K562 (cell line): ENCODE measurements around the gene LRRC58. TPM values are rescaled to one million over a fixed set of nuclear protein-coding genes. Genes with fewer than 3 reads are reported as not detected.

ENCODE experiments used
- ATAC-seq: fragments of 200-7000 bp; cut with Tn5 transposase; 3 replicates; pipeline ENCODE4 v1.9.1; 2020; ENCODE audit warnings: moderate library complexity
- BruUV-seq: library from RNA; stranded (reverse); fragments of 400-500 nt; replicated peaks from 2 replicates; lab custom pipeline; 2021; lab: Mats Ljungman, UMichigan
- CTCF ChIA-PET: fragments of 300-600 bp; formaldehyde crosslinking; extraction: SDS; loops from one replicate; lab custom pipeline; 2021; ENCODE audit warnings: low intra/inter-chr PET ratio; lab: Yijun Ruan, JAX
- POLR2A ChIA-PET: fragments of 300-600, 350-650 bp; sonication (Branson Sonifier 250); formaldehyde crosslinking; extraction: SDS; loops from one replicate; lab custom pipeline; 2021; ENCODE audit warnings: antibody characterized with exemption, inconsistent platforms; lab: Yijun Ruan, JAX
- DNase-seq, 4 experiments: peaks; one replicate each; pipeline versions ENCODE4 v3.0.0 to v3.0.0-alpha.2; 2011 to 2018; ENCODE audit warnings: low spot score in 3 of 4, mixed read lengths in 3 of 4; ENCODE audit errors: extremely low read depth in 1 of 4
- FAIRE-seq: peaks from 2 replicates; lab custom pipeline; 2011; peaks lifted over from hg19 to GRCh38; lab: Jason Lieb, UNC
- H2AFZ ChIP-seq: 2 replicates; pipeline ENCODE4 v1.6.0; 2011; ENCODE audit warnings: low read depth, low read length, control low read depth, inconsistent platforms
- H3K27ac ChIP-seq: fragments of 200-600 bp; 3 replicates; pipeline ENCODE4 v1.8.0; 2011; ENCODE audit warnings: low read depth, mild to moderate bottlenecking, control low read depth, inconsistent platforms, low read length, moderate library complexity, mixed read lengths; ENCODE audit errors: extremely low read depth
- H3K27me3 ChIP-seq, 2 experiments: fragments of 300-600 bp in 1 of 2; 2 replicates in 1 of 2; 3 replicates in 1 of 2; pipeline versions ENCODE4 v1.6.0 to v1.8.0; 2011; ENCODE audit warnings: inconsistent platforms in 2 of 2, low read length in 2 of 2, mild to moderate bottlenecking in 1 of 2, mixed read lengths in 1 of 2, moderate library complexity in 1 of 2; ENCODE audit not compliant: control insufficient read depth in 2 of 2, insufficient read depth in 2 of 2
- H3K36me3 ChIP-seq: fragments of 300-600 bp; 3 replicates; pipeline ENCODE4 v1.8.0; 2011; ENCODE audit warnings: mild to moderate bottlenecking, low read length, inconsistent platforms; ENCODE audit not compliant: control insufficient read depth, insufficient read depth
- H3K4me1 ChIP-seq, 2 experiments: fragments of 200-600 bp in 1 of 2; replicated peaks in 1 of 2; 2 replicates in 1 of 2; 3 replicates in 1 of 2; pipeline versions ENCODE4 v1.5.1 to v1.8.0; 2011; ENCODE audit warnings: inconsistent platforms in 2 of 2, low read length in 2 of 2, mild to moderate bottlenecking in 1 of 2, mixed read lengths in 1 of 2, moderate library complexity in 1 of 2; ENCODE audit not compliant: control insufficient read depth in 2 of 2, insufficient read depth in 2 of 2
- H3K4me2 ChIP-seq: 2 replicates; pipeline ENCODE4 v1.6.1; 2011; ENCODE audit warnings: low read length, control low read depth, inconsistent platforms, mixed read lengths; ENCODE audit not compliant: insufficient read depth
- H3K4me3 ChIP-seq: fragments of 200-600 bp; sonication (generic), shearing (Covaris generic); 2 replicates; pipeline ENCODE4 v1.5.1; 2016; ENCODE audit warnings: control low read depth, inconsistent platforms
- H3K79me2 ChIP-seq: fragments of 200-600 bp; 3 replicates; pipeline ENCODE4 v1.8.0; 2011; ENCODE audit warnings: low read length, inconsistent platforms; ENCODE audit not compliant: control insufficient read depth, insufficient read depth
- H3K9ac ChIP-seq, 2 experiments: 2 replicates each; pipeline versions ENCODE4 v1.6.0 to v1.6.1; 2011; ENCODE audit warnings: low read depth in 2 of 2, low read length in 2 of 2, control low read depth in 1 of 2, inconsistent platforms in 1 of 2, mild to moderate bottlenecking in 1 of 2, mixed read lengths in 1 of 2; ENCODE audit not compliant: insufficient read depth in 1 of 2
- H3K9me1 ChIP-seq: one replicate; pipeline ENCODE4 v1.6.0; 2011; ENCODE audit warnings: inconsistent platforms, mild to moderate bottlenecking, low read length, moderate library complexity; ENCODE audit not compliant: control insufficient read depth, insufficient read depth
- H3K9me3 ChIP-seq: replicated peaks from 2 replicates; pipeline ENCODE4 v1.5.1; 2011; ENCODE audit warnings: low read depth, low read length, inconsistent platforms; ENCODE audit not compliant: control insufficient read depth, insufficient read depth
- H4K20me1 ChIP-seq: replicated peaks from 2 replicates; pipeline ENCODE4 v1.6.1; 2011; ENCODE audit warnings: low read length, inconsistent platforms, mixed read lengths; ENCODE audit not compliant: control insufficient read depth, insufficient read depth
- CTCF ChIP-seq, 3 experiments: IDR thresholded peaks in 2 of 3; conservative IDR thresholded peaks in 1 of 3; 2 replicates each; pipeline ENCODE4 v1.5.1; 2011 to 2012; ENCODE audit warnings: low read length in 3 of 3, mild to moderate bottlenecking in 3 of 3, control low read depth in 2 of 3, improper control_type of control experiment in 1 of 3, inconsistent platforms in 1 of 3, low read depth in 1 of 3, mixed read lengths in 1 of 3, moderate library complexity in 1 of 3; ENCODE audit not compliant: insufficient read depth in 2 of 3
- FOXP1 ChIP-seq: sonication (generic); formaldehyde crosslinking; IDR thresholded peaks from 2 replicates; pipeline ENCODE4 v1.8.0; 2022; ENCODE audit warnings: mild to moderate bottlenecking, missing genetic modification reagents
- KLF10 ChIP-seq: fragments of 250-450 bp; sonication (Bioruptor Pico); IDR thresholded peaks from 2 replicates; pipeline ENCODE4 v1.6.1; 2021; ENCODE audit warnings: matching md5 sums
- MLLT1 ChIP-seq, 2 experiments: fragments of 450-650 bp; IDR thresholded peaks; 2 replicates each; pipeline ENCODE4 v1.6.1; 2016
- NFIX ChIP-seq: fragments of 250-450 bp; sonication (Bioruptor Pico); IDR thresholded peaks from 2 replicates; pipeline ENCODE4 v1.4.0; 2020; ENCODE audit warnings: low read depth, mild to moderate bottlenecking, moderate library complexity
- RFX1 ChIP-seq: fragments of 450-650 bp; IDR thresholded peaks from 2 replicates; pipeline ENCODE4 v1.6.1; 2016; ENCODE audit warnings: mild to moderate bottlenecking, moderate library complexity
- SIN3A ChIP-seq, 2 experiments: fragments of 150-350 bp in 1 of 2; IDR thresholded peaks; 2 replicates each; pipeline ENCODE4 v1.6.1; 2011 to 2016; ENCODE audit warnings: borderline replicate concordance in 2 of 2, low read depth in 2 of 2, low read length in 2 of 2, mild to moderate bottlenecking in 2 of 2, moderate library complexity in 2 of 2; ENCODE audit not compliant: control insufficient read depth in 1 of 2
- WGBS: fragments of 100-300 bp; shearing (Covaris generic); methylation state at CpG from one replicate; pipeline ENCODE4 v1.1.6; 2016; ENCODE audit warnings: low coverage, mixed read lengths; ENCODE audit not compliant: insufficient coverage; ENCODE audit errors: missing lambda C conversion rate; 5-methylcytosine and 5-hydroxymethylcytosine counted together
- in situ Hi-C: fragments of 300-500 bp; cut with MboI; formaldehyde crosslinking; loops from 4 replicates; pipeline ENCODE4 v1.15.0; 2018; ENCODE audit warnings: inconsistent platforms, mixed read lengths
- intact Hi-C: fragments of 100-400 bp; cut with micrococcal nuclease; formaldehyde crosslinking; loops from 2 replicates; pipeline ENCODE4 v1.14.2; 2022
- polyA plus RNA-seq, 8 experiments: library from polyadenylated mRNA; depleted of rRNA in 4 of 8; stranded (reverse) in 5 of 8; unstranded in 3 of 8; fragments of >200 nt; fragmentation: Nextera tagmentation in 2 of 8; fragmentation: Illumina TruSeq in 1 of 8; extraction: Ambion mirVana in 2 of 8; extraction: Trizol in 1 of 8; gene quantifications; 2 replicates each; pipeline versions ENCODE4 v1.2.1 to v1.2.3, GENCODE V29; 2011 to 2014; ENCODE audit warnings: inconsistent platforms in 1 of 8, missing spikeins in 1 of 8
- total RNA-seq, 7 experiments: library from RNA; depleted of rRNA in 6 of 7; stranded (reverse); fragments of >200 nt in 6 of 7; fragmentation: Illumina TruSeq in 2 of 7; extraction: Trizol in 2 of 7; gene quantifications; 2 replicates each; pipeline versions ENCODE4 v1.2.1 to v1.2.3, GENCODE V29; 2011 to 2021; ENCODE audit warnings: low replicate concordance in 1 of 7

The LRRC58 gene
- total and polyA plus RNA-seq, 9 of the 15 experiments (the other 6 are each of a cell fraction or from before 2014, with no cell fraction given) = 5.6 to 26.6 (median 14.8) TPM

- no peak for TF ChIP-seq MLLT1 (IDR thresholded peaks at IDR 0.05)
- no peak for TF ChIP-seq SIN3A (IDR thresholded peaks at IDR 0.05; ENCODE audit: borderline replicate concordance in 2 of 2, control insufficient read depth in 1 of 2, low read depth in 2 of 2, low read length in 2 of 2)
- no peak for TF ChIP-seq CTCF (IDR thresholded peaks at IDR 0.05 in 2 of 3, conservative IDR thresholded peaks at IDR 0.05 in 1 of 3; ENCODE audit: insufficient read depth in 2 of 3, low read depth in 1 of 3, low read length in 3 of 3)
- TF ChIP-seq NFIX (CRISPR knock-in tag) = no peak
Observed at GRCh38 chr3:120280566-120280965, 68.6 kb downstream of the LRRC58 start (continued).

GRCh38 chr3:120280026-120280425 lies 69.1 kb downstream of the LRRC58 start:
- 0% methylated on average over 1 of the region's 1 CpG for WGBS
- no peak overlapping the region for H3K4me3 ChIP-seq
- no peak overlapping the region for H3K4me2 ChIP-seq
- FAIRE-seq (no peak), ATAC-seq (no peak), DNase-seq (no peak)
- H3K36me3 ChIP-seq = no peaks in the 10 kb centered on the region
- peaks cover 0 to 3% of the 10 kb centered on the region in 2 experiments; a peak in 2 of 5 replicates for H3K4me1 ChIP-seq
- in situ Hi-C loops (no loop called here), intact Hi-C loops (no loop called here)
- BruUV-seq = no TSS peak
- no peak overlapping the region for H2AFZ ChIP-seq
- H3K9me3 ChIP-seq = no peaks in the 10 kb centered on the region
- H3K27me3 ChIP-seq = peaks cover 10 to 14% of the 10 kb centered on the region in 2 experiments; a peak in 3 of 5 replicates
- CTCF ChIA-PET = no interaction called here
- H3K9me1 ChIP-seq = no peaks in the 10 kb centered on the region
- POLR2A ChIA-PET = no interaction called here
- no peaks in the 10 kb centered on the region for H4K20me1 ChIP-seq
- H3K27ac ChIP-seq = no peak overlapping the region
- TF ChIP-seq KLF10 = no peak
- TF ChIP-seq RFX1 = peak; percentile 7; the same call in 1 of the 2 replicates
- TF ChIP-seq FOXP1 (CRISPR knock-in tag) = no peak
- H3K79me2 ChIP-seq = no peaks in the 10 kb centered on the region
- H3K9ac ChIP-seq = no peak overlapping the region
